GM13977 (cell line): ENCODE results near the gene HSD17B11.
"Not testable (repeated sequence)": the region's sequence is repeated elsewhere in the genome, so short reads cannot be mapped to it uniquely, and the experiment has no call there.

ENCODE experiments used
- DNase-seq: peaks from one replicate; pipeline ENCODE4 v3.0.0; 2012; ENCODE audit warnings: low spot score
- in situ Hi-C: fragments of 300-500 bp; cut with MboI; formaldehyde crosslinking; loops from one replicate; pipeline ENCODE4 v1.12.0; 2022; ENCODE audit warnings: low sequenced_read_pairs, low pct_unique_long_range_greater_than_20kb, mixed read lengths, inconsistent platforms; ENCODE audit not compliant: unreplicated experiment
- TF ChIP-seq, protein P1 (sequence below): IDR thresholded peaks from 2 replicates; pipeline ENCODE4 v1.5.1; 2012; ENCODE audit warnings: mild to moderate bottlenecking, control low read depth; ENCODE audit not compliant: insufficient read depth; ENCODE audit errors: extremely low read depth, missing control alignments

Gene HSD17B11

GRCh38 chr4:87405211-87405820 is 14.3 kb upstream of the HSD17B11 start:
- in situ Hi-C loops: no loop called here
- TF ChIP-seq, protein P1, sequence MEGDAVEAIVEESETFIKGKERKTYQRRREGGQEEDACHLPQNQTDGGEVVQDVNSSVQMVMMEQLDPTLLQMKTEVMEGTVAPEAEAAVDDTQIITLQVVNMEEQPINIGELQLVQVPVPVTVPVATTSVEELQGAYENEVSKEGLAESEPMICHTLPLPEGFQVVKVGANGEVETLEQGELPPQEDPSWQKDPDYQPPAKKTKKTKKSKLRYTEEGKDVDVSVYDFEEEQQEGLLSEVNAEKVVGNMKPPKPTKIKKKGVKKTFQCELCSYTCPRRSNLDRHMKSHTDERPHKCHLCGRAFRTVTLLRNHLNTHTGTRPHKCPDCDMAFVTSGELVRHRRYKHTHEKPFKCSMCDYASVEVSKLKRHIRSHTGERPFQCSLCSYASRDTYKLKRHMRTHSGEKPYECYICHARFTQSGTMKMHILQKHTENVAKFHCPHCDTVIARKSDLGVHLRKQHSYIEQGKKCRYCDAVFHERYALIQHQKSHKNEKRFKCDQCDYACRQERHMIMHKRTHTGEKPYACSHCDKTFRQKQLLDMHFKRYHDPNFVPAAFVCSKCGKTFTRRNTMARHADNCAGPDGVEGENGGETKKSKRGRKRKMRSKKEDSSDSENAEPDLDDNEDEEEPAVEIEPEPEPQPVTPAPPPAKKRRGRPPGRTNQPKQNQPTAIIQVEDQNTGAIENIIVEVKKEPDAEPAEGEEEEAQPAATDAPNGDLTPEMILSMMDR: no peak
- no peak for DNase-seq

DNA sequence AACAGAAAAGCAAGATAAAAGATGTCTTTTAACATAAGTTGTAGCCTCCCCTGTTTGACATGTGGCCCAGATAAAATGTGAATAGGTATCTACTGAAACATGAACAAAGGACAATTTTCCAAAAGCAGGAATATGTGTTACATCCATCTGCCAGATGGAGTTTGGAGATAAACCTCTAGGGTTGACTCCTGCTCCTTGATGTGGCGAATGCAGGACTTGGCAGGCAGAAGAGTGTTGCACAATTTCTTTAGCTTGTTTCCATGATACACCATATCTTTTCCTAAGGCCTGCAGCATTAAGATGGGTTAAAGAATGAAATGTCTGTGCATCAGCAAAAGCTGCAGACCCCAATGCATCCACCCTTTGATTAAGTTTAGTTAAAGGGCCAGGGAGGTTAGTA is 12.7 kb upstream of the HSD17B11 start:
- not testable (repeated sequence) for DNase-seq

GRCh38 chr4:87399954-87400353 is 9.0 kb upstream of the HSD17B11 start:
- TF ChIP-seq, protein P1: no peak
- in situ Hi-C loops: no loop called here
- DNase-seq: no peak

More for the DNA sequence above, 12.7 kb upstream of the HSD17B11 start:
- in situ Hi-C loops: not testable (repeated sequence)

DNA sequence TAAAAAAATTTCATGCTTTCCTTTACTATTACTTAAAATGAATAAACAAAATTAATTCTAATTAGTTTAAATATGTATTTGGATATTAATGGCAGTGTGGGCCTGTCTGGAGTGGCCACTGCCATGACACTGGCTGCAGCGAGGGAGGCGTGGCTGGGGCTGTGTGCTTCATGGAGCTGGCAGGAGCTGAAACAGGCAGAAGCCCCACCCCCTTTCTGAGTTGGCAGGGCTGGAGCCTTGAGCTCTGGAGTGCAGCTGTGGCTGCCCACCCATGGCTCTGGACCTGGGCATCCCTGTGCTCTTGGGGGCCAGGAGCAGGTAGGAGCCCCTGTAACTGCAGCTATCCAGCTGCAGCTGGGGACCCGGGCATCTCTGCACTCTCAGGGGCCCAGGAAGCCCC is 8.2 kb upstream of the HSD17B11 start:
- DNase-seq: no peak
- TF ChIP-seq, protein P1: no peak
- in situ Hi-C loops: no loop called here

- DNase-seq, in situ Hi-C loops: not testable (repeated sequence)
Measured at GRCh38 chr4:87395851-87396250, 4.9 kb upstream of the HSD17B11 start.

DNA sequence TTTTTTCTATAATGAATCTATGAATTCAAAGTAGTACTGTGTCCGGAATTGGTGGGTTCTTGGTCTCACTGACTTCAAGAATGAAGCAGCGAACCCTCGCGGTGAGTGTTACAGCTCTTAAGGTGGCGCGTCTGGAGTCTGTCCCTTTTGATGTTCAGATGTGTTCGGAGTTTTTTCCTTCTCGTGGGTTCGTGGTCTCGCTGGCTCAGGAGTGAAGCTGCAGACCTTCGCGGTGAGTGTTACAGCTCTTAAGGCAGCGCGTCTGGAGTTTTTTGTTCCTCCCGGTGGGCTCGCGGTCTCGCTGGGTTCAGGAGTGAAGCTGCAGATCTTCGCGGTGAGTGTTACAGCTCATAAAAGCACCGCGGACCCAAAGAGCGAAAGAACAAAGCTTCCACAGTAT is 4.1 kb upstream of the HSD17B11 start:
- in situ Hi-C loops, DNase-seq: not testable (repeated sequence)

DNA sequence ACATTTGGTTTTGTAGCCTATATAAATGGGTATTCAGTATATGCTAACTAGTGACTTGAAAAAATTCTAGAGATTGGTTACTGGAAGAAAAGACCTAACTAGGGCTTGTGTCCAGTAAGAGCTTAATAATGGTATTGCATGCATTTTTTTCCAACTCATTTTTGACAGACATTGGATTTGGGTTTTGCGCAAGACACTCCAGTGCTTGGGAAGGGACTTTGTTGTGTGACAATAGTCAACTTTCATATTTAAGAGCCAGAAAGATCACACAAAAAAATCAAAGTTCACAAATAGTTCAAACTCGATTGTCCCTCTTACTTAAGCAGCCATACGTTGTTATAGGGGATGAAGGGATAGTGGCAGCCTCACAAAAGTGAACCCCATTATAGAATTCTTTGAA is 1.2 kb upstream of the HSD17B11 start:
- in situ Hi-C loops: no loop called here
- TF ChIP-seq, protein P1: no peak

GRCh38 chr4:87391576-87392054 is 627 bp upstream of the HSD17B11 start:
- TF ChIP-seq, protein P1: no peak
- no peak for DNase-seq
- in situ Hi-C loops: no loop called here

More for the DNA sequence above, 1.2 kb upstream of the HSD17B11 start:
- DNase-seq: no peak
